Breast epithelium (tissue), 4 donors: Measurements from ENCODE around the gene SLC38A6. TPM values are rescaled to one million over a fixed set of nuclear protein-coding genes. Genes with fewer than 3 reads are reported as not detected.
A peak's percentile ranks its signal among the peaks of the same experiment; 100 is the strongest.

Experiments used
- DNase-seq, 2 donors: peaks; one replicate each; pipeline ENCODE4 v3.0.0-alpha.2; 2019; ENCODE audit warnings: low spot score in 2 of 2
- H3K27ac ChIP-seq, 2 donors: fragments of 200-600 bp; sonication (generic) in 1 of 2; one replicate each; pipeline ENCODE4 v1.5.1; 2016 to 2019; ENCODE audit warnings: mild to moderate bottlenecking in 1 of 2
- H3K27me3 ChIP-seq, 2 donors: fragments of 200-600 bp; sonication (generic) in 1 of 2; one replicate each; pipeline versions ENCODE4 v1.5.1 to v1.6.0; 2017 to 2019; ENCODE audit warnings: control low read depth in 1 of 2, mild to moderate bottlenecking in 1 of 2
- H3K36me3 ChIP-seq: fragments of 200-600 bp; one replicate; pipeline ENCODE4 v1.5.1; 2019
- H3K4me1 ChIP-seq, 2 donors: fragments of 200-600 bp; sonication (generic); one replicate each; pipeline ENCODE4 v1.5.1; 2016 to 2019; ENCODE audit warnings: control low read depth in 1 of 2
- H3K4me3 ChIP-seq, 3 donors: fragments of 200-600 bp; sonication (generic); 1 replicate in 2 of 3; 2 replicates in 1 of 3; pipeline ENCODE4 v1.5.1; 2016 to 2019; ENCODE audit warnings: mild to moderate bottlenecking in 3 of 3, moderate library complexity in 2 of 3
- H3K9me3 ChIP-seq, 2 donors: fragments of 200-600 bp; sonication (generic) in 1 of 2; one replicate each; pipeline ENCODE4 v1.5.1; 2016 to 2019; ENCODE audit warnings: control low read depth in 1 of 2
- CTCF ChIP-seq, 3 donors: fragments of 450-650 bp; IDR thresholded peaks; one replicate each; pipeline ENCODE4 v1.5.1; 2016 to 2017; ENCODE audit warnings: antibody characterized with exemption in 3 of 3, mild to moderate bottlenecking in 3 of 3, moderate library complexity in 3 of 3
- POLR2A ChIP-seq: fragments of 450-650 bp; IDR thresholded peaks from one replicate; pipeline ENCODE4 v1.6.1; 2016; ENCODE audit warnings: antibody characterized with exemption, mild to moderate bottlenecking, moderate library complexity
- POLR2AphosphoS5 ChIP-seq, 3 donors: sonication (generic); formaldehyde crosslinking; IDR thresholded peaks; one replicate each; pipeline ENCODE4 v1.6.1; 2017; ENCODE audit warnings: antibody characterized with exemption in 3 of 3
- intact Hi-C: fragments of 100-400 bp; cut with DNase I; formaldehyde crosslinking; loops from one replicate; pipeline ENCODE4 v1.15.1; 2023; ENCODE audit warnings: low total_unique reads
- total RNA-seq, 3 donors: library from RNA; depleted of rRNA; stranded (reverse); fragments of >200 nt; gene quantifications; one replicate each; pipeline ENCODE4 v1.1.0, GENCODE V29; 2016

Gene SLC38A6
- total RNA-seq, 3 donors from 2014 or later = 39.7 to 45.0 (median 44.1) TPM

GRCh38 chr14:60989599-60989998 lies 8.6 kb downstream of the SLC38A6 start:
- Histone ChIP-seq H3K36me3 (no peaks in the 10 kb centered on the region), H3K27ac (peak overlapping the region; percentile 33 to 57), H3K4me3 (no peak overlapping the region), H3K9me3 (no peaks in the 10 kb centered on the region), H3K27me3 (no peaks in the 10 kb centered on the region), H3K4me1 (no peaks in the 10 kb centered on the region)
- intact Hi-C loops = no loop called here
- TF ChIP-seq POLR2A = no peak
- no peak for DNase-seq

- TF ChIP-seq CTCF (IDR thresholded peaks at IDR 0.05) (no peak), POLR2AphosphoS5 (IDR thresholded peaks at IDR 0.05) (no peak), POLR2A (no peak)
- Histone ChIP-seq H3K36me3 (no peaks in the 10 kb centered on the region), H3K4me3 (no peak overlapping the region), H3K27me3 (no peaks in the 10 kb centered on the region), H3K27ac (no peak overlapping the region), H3K9me3 (peaks cover 8 to 9% of the 10 kb centered on the region in 2 donors), H3K4me1 (no peaks in the 10 kb centered on the region)
- intact Hi-C loops = no loop called here
- DNase-seq = no peak
Measured at GRCh38 chr14:60998617-60999016, 17.6 kb downstream of the SLC38A6 start.

- H3K36me3 ChIP-seq = no peaks in the 10 kb centered on the region
- intact Hi-C loops = no loop called here
- H3K27ac ChIP-seq = no peak overlapping the region
- H3K4me1 ChIP-seq = no peaks in the 10 kb centered on the region
- H3K27me3 ChIP-seq = no peaks in the 10 kb centered on the region
- TF ChIP-seq POLR2AphosphoS5 (IDR thresholded peaks at IDR 0.05) (no peak), POLR2A (no peak), CTCF (IDR thresholded peaks at IDR 0.05) (no peak)
- no peak overlapping the region for H3K4me3 ChIP-seq
- H3K9me3 ChIP-seq = peaks cover 8 to 9% of the 10 kb centered on the region in 2 donors
- no peak for DNase-seq
Measured at GRCh38 chr14:60999536-60999935, 18.5 kb downstream of the SLC38A6 start.

- Histone ChIP-seq H3K9me3 (peaks cover 1 to 2% of the 10 kb centered on the region in 2 donors), H3K4me1 (no peaks in the 10 kb centered on the region), H3K36me3 (no peaks in the 10 kb centered on the region), H3K27ac (no peak overlapping the region), H3K27me3 (no peaks in the 10 kb centered on the region), H3K4me3 (no peak overlapping the region)
- intact Hi-C loops = no loop called here
- TF ChIP-seq CTCF (IDR thresholded peaks at IDR 0.05) = no peak
- TF ChIP-seq POLR2AphosphoS5 (IDR thresholded peaks at IDR 0.05) = no peak
- no peak for TF ChIP-seq POLR2A
- DNase-seq = no peak
Measured at GRCh38 chr14:61003571-61003970, 22.5 kb downstream of the SLC38A6 start.

GRCh38 chr14:61019537-61019936 lies 38.5 kb downstream of the SLC38A6 start:
- Histone ChIP-seq H3K27ac (no peak overlapping the region), H3K4me1 (no peaks in the 10 kb centered on the region), H3K9me3 (peaks cover 0 to 7% of the 10 kb centered on the region in 2 donors), H3K27me3 (no peaks in the 10 kb centered on the region), H3K4me3 (no peak overlapping the region), H3K36me3 (no peaks in the 10 kb centered on the region)
- DNase-seq = no peak
- no peak for TF ChIP-seq CTCF (IDR thresholded peaks at IDR 0.05)
- TF ChIP-seq POLR2AphosphoS5 (IDR thresholded peaks at IDR 0.05) = no peak
- no peak for TF ChIP-seq POLR2A
- intact Hi-C loops = no loop called here
